IMR-90 (cell line): Measurements from ENCODE around the gene OTUD6A. TPM values are rescaled to one million over a fixed set of nuclear protein-coding genes. Genes with fewer than 3 reads are reported as not detected.

Source experiments
- ATAC-seq: fragments of 200-7000 bp; cut with Tn5 transposase; 2 replicates; pipeline ENCODE4 v1.9.1; 2020; ENCODE audit warnings: low read depth, mild to moderate bottlenecking, moderate library complexity
- BruUV-seq: library from RNA; stranded (reverse); fragments of 400-500 nt; replicated peaks from 2 replicates; lab custom pipeline; 2021; lab: Mats Ljungman, UMichigan
- CTCF ChIA-PET: fragments of 300-600 bp; formaldehyde crosslinking; extraction: SDS; loops from one replicate; lab custom pipeline; 2021; ENCODE audit warnings: antibody characterized with exemption; lab: Yijun Ruan, JAX
- POLR2A ChIA-PET: fragments of 300-600 bp; sonication (Branson Sonifier 250); formaldehyde crosslinking; loops from one replicate; lab custom pipeline; 2022; ENCODE audit warnings: antibody characterized with exemption; ENCODE audit not compliant: unreplicated experiment; lab: Charles Lee
- DNase-seq: peaks from one replicate; pipeline ENCODE4 v3.0.0; 2013
- H2AFZ ChIP-seq: replicated peaks from 2 replicates; pipeline ENCODE3; 2013; ENCODE audit warnings: low read length, mild to moderate bottlenecking; ENCODE audit not compliant: poor library complexity
- H2AK5ac ChIP-seq: 2 replicates; pipeline ENCODE4 v1.6.1; 2013; ENCODE audit warnings: low read depth, low read length, inconsistent platforms
- H2AK9ac ChIP-seq: replicated peaks from 2 replicates; pipeline ENCODE3; 2013; ENCODE audit warnings: mild to moderate bottlenecking, low read depth, low read length, moderate library complexity; ENCODE audit not compliant: poor library complexity
- H2BK120ac ChIP-seq: 2 replicates; pipeline ENCODE4 v1.6.1; 2013; ENCODE audit warnings: low read depth, low read length, inconsistent platforms
- H2BK15ac ChIP-seq: 3 replicates; pipeline ENCODE4 v1.6.1; 2013; ENCODE audit warnings: low read depth, low read length, inconsistent platforms
- H2BK20ac ChIP-seq: 2 replicates; pipeline ENCODE4 v1.6.1; 2013; ENCODE audit warnings: low read depth, mild to moderate bottlenecking, inconsistent platforms, low read length, moderate library complexity
- H2BK5ac ChIP-seq: 2 replicates; pipeline ENCODE4 v1.6.1; 2013; ENCODE audit warnings: mild to moderate bottlenecking, low read depth, low read length, inconsistent platforms; ENCODE audit not compliant: poor library complexity, severe bottlenecking
- H3K14ac ChIP-seq: replicated peaks from 2 replicates; pipeline ENCODE4 v1.6.1; 2013; ENCODE audit warnings: low read depth, low read length, inconsistent platforms
- H3K18ac ChIP-seq: 2 replicates; pipeline ENCODE4 v1.6.1; 2013; ENCODE audit warnings: low read depth, low read length, control low read depth
- H3K23ac ChIP-seq: 2 replicates; pipeline ENCODE4 v1.6.1; 2013; ENCODE audit warnings: low read depth, low read length, inconsistent platforms
- H3K27ac ChIP-seq: 2 replicates; pipeline ENCODE4 v1.5.1; 2013; ENCODE audit warnings: mild to moderate bottlenecking, control low read depth, low read length; ENCODE audit not compliant: insufficient read depth
- H3K27me3 ChIP-seq: 2 replicates; pipeline ENCODE4 v1.6.1; 2013; ENCODE audit warnings: low read length; ENCODE audit not compliant: control insufficient read depth, insufficient read depth
- H3K36me3 ChIP-seq: 2 replicates; pipeline ENCODE4 v1.6.1; 2013; ENCODE audit warnings: low read length, mixed read lengths; ENCODE audit not compliant: control insufficient read depth, insufficient read depth
- H3K4ac ChIP-seq: 2 replicates; pipeline ENCODE4 v1.6.1; 2013; ENCODE audit warnings: low read depth, low read length, inconsistent platforms
- H3K4me1 ChIP-seq: 2 replicates; pipeline ENCODE4 v1.6.1; 2013; ENCODE audit warnings: low read length, mixed read lengths; ENCODE audit not compliant: control insufficient read depth, insufficient read depth
- H3K4me2 ChIP-seq: 2 replicates; pipeline ENCODE4 v1.6.1; 2013; ENCODE audit warnings: low read depth, mild to moderate bottlenecking, control low read depth, low read length, moderate library complexity
- H3K4me3 ChIP-seq: 2 replicates; pipeline ENCODE4 v1.5.1; 2013; ENCODE audit warnings: low read depth, mild to moderate bottlenecking, control low read depth, low read length, moderate library complexity; ENCODE audit not compliant: insufficient read depth
- H3K56ac ChIP-seq: 2 replicates; pipeline ENCODE4 v1.6.1; 2013; ENCODE audit warnings: low read length, inconsistent platforms; ENCODE audit not compliant: insufficient read depth; ENCODE audit errors: extremely low read depth
- H3K79me1 ChIP-seq, 2 experiments: 2 replicates each; pipeline ENCODE4 v1.6.1; 2013; ENCODE audit warnings: low read length in 2 of 2, inconsistent platforms in 1 of 2, low read depth in 1 of 2
- H3K9ac ChIP-seq: 2 replicates; pipeline ENCODE4 v1.6.1; 2013; ENCODE audit warnings: low read depth, low read length, control low read depth
- H3K9me1 ChIP-seq: 2 replicates; pipeline ENCODE4 v1.6.1; 2013; ENCODE audit warnings: low read length, inconsistent platforms; ENCODE audit not compliant: insufficient read depth
- H3K9me3 ChIP-seq: 2 replicates; pipeline ENCODE4 v1.6.1; 2013; ENCODE audit warnings: low read length; ENCODE audit not compliant: control insufficient read depth, insufficient read depth
- H4K20me1 ChIP-seq: 2 replicates; pipeline ENCODE4 v1.6.1; 2013; ENCODE audit warnings: low read length, inconsistent platforms; ENCODE audit not compliant: insufficient read depth
- H4K5ac ChIP-seq: 2 replicates; pipeline ENCODE4 v1.6.1; 2013; ENCODE audit warnings: mild to moderate bottlenecking, low read depth, low read length, control low read depth
- H4K8ac ChIP-seq, 2 experiments: 2 replicates each; pipeline ENCODE4 v1.6.1; 2013; ENCODE audit warnings: low read depth in 2 of 2, low read length in 2 of 2, control low read depth in 1 of 2, inconsistent platforms in 1 of 2
- H4K91ac ChIP-seq: 2 replicates; pipeline ENCODE4 v1.6.1; 2013; ENCODE audit warnings: low read depth, low read length, inconsistent platforms; ENCODE audit not compliant: insufficient read depth
- BHLHE40 ChIP-seq: fragments of 150-350 bp; IDR thresholded peaks from 2 replicates; pipeline ENCODE4 v1.6.1; 2016; ENCODE audit warnings: mild to moderate bottlenecking, low read depth, low read length
- CHD1 ChIP-seq: IDR thresholded peaks from 2 replicates; pipeline ENCODE4 v1.6.1; 2012; ENCODE audit warnings: low read depth, low read length, improper control_type of control experiment
- FOS ChIP-seq: fragments of 150-350 bp; IDR thresholded peaks from 2 replicates; pipeline ENCODE4 v1.6.1; 2016; ENCODE audit warnings: low read depth, low read length
- MAFK ChIP-seq: IDR thresholded peaks from 2 replicates; pipeline ENCODE4 v1.6.1; 2012; ENCODE audit warnings: low read depth, low read length, improper control_type of control experiment
- MXI1 ChIP-seq: IDR thresholded peaks from 2 replicates; pipeline ENCODE4 v1.6.1; 2012; ENCODE audit warnings: low read depth, mild to moderate bottlenecking, low read length, moderate library complexity, borderline replicate concordance
- POLR2A ChIP-seq: IDR thresholded peaks from 2 replicates; pipeline ENCODE4 v1.6.1; 2012; ENCODE audit warnings: mild to moderate bottlenecking, low read depth, low read length
- RAD21 ChIP-seq: IDR thresholded peaks from 2 replicates; pipeline ENCODE4 v1.6.1; 2012; ENCODE audit warnings: low read length, improper control_type of control experiment
- RFX5 ChIP-seq: IDR thresholded peaks from 2 replicates; pipeline ENCODE4 v1.8.0; 2012; ENCODE audit warnings: low read depth, mild to moderate bottlenecking, low read length, moderate library complexity
- USF2 ChIP-seq: fragments of 150-350 bp; IDR thresholded peaks from 2 replicates; pipeline ENCODE4 v1.6.1; 2017; ENCODE audit warnings: mild to moderate bottlenecking, antibody characterized with exemption, low read length, low read depth
- WGBS, 2 experiments: methylation state at CpG; one replicate each; pipeline versions ENCODE4 v1.1.5 to v1.1.7; 2013; ENCODE audit warnings: missing lambda C conversion rate in 2 of 2; ENCODE audit not compliant: insufficient read length in 1 of 2; ENCODE audit errors: extremely low coverage in 2 of 2; 5-methylcytosine and 5-hydroxymethylcytosine counted together
- dilution Hi-C: fragments of 300-500 bp; cut with HindIII; formaldehyde crosslinking; loops from one replicate; pipeline ENCODE4 v1.14.3; 2018; ENCODE audit warnings: low sequenced_read_pairs; ENCODE audit not compliant: unreplicated experiment
- in situ Hi-C: fragments of 300-500 bp; cut with MboI; formaldehyde crosslinking; loops from 3 replicates; pipeline ENCODE4 v1.14.3; 2019; ENCODE audit warnings: low sequenced_read_pairs, inconsistent platforms, mixed read lengths
- intact Hi-C: fragments of 100-400 bp; cut with micrococcal nuclease; formaldehyde crosslinking; loops from 2 replicates; pipeline ENCODE4 v1.10.0; 2022
- polyA plus RNA-seq, 3 experiments: library from polyadenylated mRNA; depleted of rRNA; stranded (reverse); fragments of >200 nt; gene quantifications; 2 replicates each; pipeline ENCODE4 v1.2.3, GENCODE V29; 2012; ENCODE audit warnings: low replicate concordance in 1 of 3
- total RNA-seq: library from RNA; depleted of rRNA; stranded (reverse); fragments of >200 nt; gene quantifications from 2 replicates; pipeline ENCODE4 v1.2.3, GENCODE V29; 2012
- TF ChIP-seq, protein P1 (sequence below): fragments of 150-350 bp; IDR thresholded peaks from 2 replicates; pipeline ENCODE4 v1.6.1; 2016; ENCODE audit warnings: low read depth, mild to moderate bottlenecking, low read length, moderate library complexity, borderline replicate concordance
- TF ChIP-seq, protein P2 (sequence below): conservative IDR thresholded peaks from 2 replicates; pipeline ENCODE4 v1.5.1; 2012; ENCODE audit warnings: mild to moderate bottlenecking, low read depth, low read length, improper control_type of control experiment

OTUD6A gene
- total and polyA plus RNA-seq, 2 of the 4 experiments (the other 2 are of a cell fraction): not detected

DNA sequence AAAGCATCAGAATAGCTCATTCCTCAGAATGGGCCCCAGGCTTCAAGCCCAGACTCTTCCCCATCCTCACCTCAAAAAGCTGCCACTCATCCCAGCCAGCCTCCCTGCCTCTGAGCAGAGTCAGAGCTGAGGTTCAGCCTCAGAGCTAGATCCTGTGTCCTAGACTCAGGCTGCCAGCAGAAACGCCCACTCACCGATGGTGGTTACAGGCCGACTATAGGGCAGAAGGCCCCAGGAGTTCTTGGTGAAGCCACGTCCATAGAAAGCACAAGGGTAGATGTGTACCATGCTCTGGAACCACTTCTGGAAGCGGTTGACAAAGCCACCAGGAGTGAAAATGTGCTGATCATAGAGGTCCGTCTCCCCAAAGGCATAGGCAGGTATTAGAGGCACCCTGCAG, 20.3 kb upstream of the OTUD6A start:
- in situ Hi-C loops: no loop called here

More for the DNA sequence above, 20.3 kb upstream of the OTUD6A start:
- no peak overlapping the region for H3K27ac ChIP-seq
- H3K56ac ChIP-seq: no peak overlapping the region
- DNase-seq: no peak
- peaks cover 2% of the 10 kb centered on the region; the same call in 1 of the 2 replicates for H3K4me1 ChIP-seq
- dilution Hi-C loops (no loop called here), intact Hi-C loops (no loop called here)
- TF ChIP-seq MXI1 (no peak), POLR2A (no peak), RAD21 (no peak), BHLHE40 (no peak), FOS (no peak), RFX5 (no peak), USF2 (no peak), MAFK (no peak), CHD1 (no peak)
- TF ChIP-seq, protein P1, sequence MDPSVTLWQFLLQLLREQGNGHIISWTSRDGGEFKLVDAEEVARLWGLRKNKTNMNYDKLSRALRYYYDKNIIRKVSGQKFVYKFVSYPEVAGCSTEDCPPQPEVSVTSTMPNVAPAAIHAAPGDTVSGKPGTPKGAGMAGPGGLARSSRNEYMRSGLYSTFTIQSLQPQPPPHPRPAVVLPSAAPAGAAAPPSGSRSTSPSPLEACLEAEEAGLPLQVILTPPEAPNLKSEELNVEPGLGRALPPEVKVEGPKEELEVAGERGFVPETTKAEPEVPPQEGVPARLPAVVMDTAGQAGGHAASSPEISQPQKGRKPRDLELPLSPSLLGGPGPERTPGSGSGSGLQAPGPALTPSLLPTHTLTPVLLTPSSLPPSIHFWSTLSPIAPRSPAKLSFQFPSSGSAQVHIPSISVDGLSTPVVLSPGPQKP: no peak
- TF ChIP-seq, protein P2, sequence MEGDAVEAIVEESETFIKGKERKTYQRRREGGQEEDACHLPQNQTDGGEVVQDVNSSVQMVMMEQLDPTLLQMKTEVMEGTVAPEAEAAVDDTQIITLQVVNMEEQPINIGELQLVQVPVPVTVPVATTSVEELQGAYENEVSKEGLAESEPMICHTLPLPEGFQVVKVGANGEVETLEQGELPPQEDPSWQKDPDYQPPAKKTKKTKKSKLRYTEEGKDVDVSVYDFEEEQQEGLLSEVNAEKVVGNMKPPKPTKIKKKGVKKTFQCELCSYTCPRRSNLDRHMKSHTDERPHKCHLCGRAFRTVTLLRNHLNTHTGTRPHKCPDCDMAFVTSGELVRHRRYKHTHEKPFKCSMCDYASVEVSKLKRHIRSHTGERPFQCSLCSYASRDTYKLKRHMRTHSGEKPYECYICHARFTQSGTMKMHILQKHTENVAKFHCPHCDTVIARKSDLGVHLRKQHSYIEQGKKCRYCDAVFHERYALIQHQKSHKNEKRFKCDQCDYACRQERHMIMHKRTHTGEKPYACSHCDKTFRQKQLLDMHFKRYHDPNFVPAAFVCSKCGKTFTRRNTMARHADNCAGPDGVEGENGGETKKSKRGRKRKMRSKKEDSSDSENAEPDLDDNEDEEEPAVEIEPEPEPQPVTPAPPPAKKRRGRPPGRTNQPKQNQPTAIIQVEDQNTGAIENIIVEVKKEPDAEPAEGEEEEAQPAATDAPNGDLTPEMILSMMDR: no peak
- no peaks in the 10 kb centered on the region for H3K36me3 ChIP-seq
- no peak overlapping the region for H3K4me3 ChIP-seq
- ChIA-PET POLR2A (no interaction called here), CTCF (interaction anchor here (1.0 to 1.2 kb wide), 2 partner anchors 11 to 56 kb away, joined by 3 read pairs; no protein-coding TSS in a partner anchor)
- no peak overlapping the region for H4K8ac ChIP-seq
- no peak overlapping the region for H2AK5ac ChIP-seq
- no peak overlapping the region for H2BK15ac ChIP-seq
- H4K5ac ChIP-seq: no peak overlapping the region
- peaks cover 12% of the 10 kb centered on the region for H3K27me3 ChIP-seq
- H3K23ac ChIP-seq: no peak overlapping the region
- H3K9ac ChIP-seq: no peak overlapping the region
- no peak overlapping the region for H2BK5ac ChIP-seq
- H4K20me1 ChIP-seq: no peaks in the 10 kb centered on the region
- H3K4me2 ChIP-seq: no peak overlapping the region
- H3K14ac ChIP-seq: no peak overlapping the region
- H2AFZ ChIP-seq: no peak overlapping the region
- H3K9me3 ChIP-seq: no peaks in the 10 kb centered on the region
- no peak overlapping the region for H3K4ac ChIP-seq
- no peaks in the 10 kb centered on the region for H3K79me1 ChIP-seq
- 67% methylated on average over 1 of the region's 6 CpGs; no CpG with 5 or more reads in 1 of the 2 experiments for WGBS, 2 experiments
- no peak overlapping the region for H3K18ac ChIP-seq
- no peak overlapping the region for H4K91ac ChIP-seq
- no peaks in the 10 kb centered on the region for H3K9me1 ChIP-seq
- no peak overlapping the region for H2BK20ac ChIP-seq
- BruUV-seq: no TSS peak
- H2BK120ac ChIP-seq: no peak overlapping the region
- no peak overlapping the region for H2AK9ac ChIP-seq
- no peak for ATAC-seq
